SK-N-SH (cell line): ENCODE data around the gene SLC24A1. TPM values are rescaled to one million over a fixed set of nuclear protein-coding genes. Genes with fewer than 3 reads are reported as not detected.

ENCODE experiments used
- CTCF ChIA-PET: fragments of 300-600, 350-600 bp; formaldehyde crosslinking; extraction: SDS; loops from one replicate; lab custom pipeline; 2021; lab: Yijun Ruan, JAX
- POLR2A ChIA-PET: fragments of 350-600 bp; sonication (Branson Sonifier 250); formaldehyde crosslinking; extraction: SDS; loops from one replicate; lab custom pipeline; 2020; ENCODE audit warnings: antibody characterized with exemption, inconsistent platforms; lab: Yijun Ruan, JAX
- DNase-seq: peaks from one replicate; pipeline ENCODE4 v3.0.0; 2012
- H2AFZ ChIP-seq: fragments of 200-600 bp; sonication (generic); 2 replicates; pipeline ENCODE4 v1.8.1; 2016; ENCODE audit warnings: antibody characterized with exemption, mild to moderate bottlenecking, low read depth
- H3F3A ChIP-seq: fragments of 200-600 bp; sonication (generic); replicated peaks from 2 replicates; pipeline ENCODE3; 2016; ENCODE audit warnings: antibody characterized with exemption, mild to moderate bottlenecking; ENCODE audit not compliant: insufficient read depth
- H3K27ac ChIP-seq, 2 experiments: fragments of 200-500 bp in 1 of 2; fragments of 200-600 bp in 1 of 2; sonication (Bioruptor generic) in 1 of 2; sonication (generic), shearing (Covaris generic) in 1 of 2; 2 replicates each; pipeline versions ENCODE4 v1.5.1 to v1.6.1; 2014 to 2016; ENCODE audit warnings: low read depth in 2 of 2, inconsistent platforms in 1 of 2, low read length in 1 of 2, mild to moderate bottlenecking in 1 of 2, mixed read lengths in 1 of 2
- H3K27me3 ChIP-seq: fragments of 200-600 bp; sonication (generic), shearing (Covaris generic); 2 replicates; pipeline ENCODE4 v1.6.1; 2016; ENCODE audit warnings: mixed run types; ENCODE audit not compliant: insufficient read depth
- H3K36me3 ChIP-seq, 2 experiments: fragments of 200-500 bp in 1 of 2; fragments of 200-600 bp in 1 of 2; sonication (Bioruptor generic) in 1 of 2; sonication (generic) in 1 of 2; replicated peaks in 1 of 2; 2 replicates each; pipeline versions ENCODE3 to v1.5.1; 2014 to 2016; ENCODE audit warnings: low read length in 1 of 2, mild to moderate bottlenecking in 1 of 2; ENCODE audit not compliant: insufficient read depth in 2 of 2, control insufficient read depth in 1 of 2
- H3K4me1 ChIP-seq, 2 experiments: fragments of 200-500 bp in 1 of 2; fragments of 200-600 bp in 1 of 2; sonication (Bioruptor generic) in 1 of 2; sonication (generic), shearing (Covaris generic) in 1 of 2; 2 replicates each; pipeline versions ENCODE4 v1.5.1 to v1.6.1; 2014 to 2016; ENCODE audit warnings: low read depth in 1 of 2, low read length in 1 of 2, mixed run types in 1 of 2; ENCODE audit not compliant: insufficient read depth in 2 of 2, control insufficient read depth in 1 of 2
- H3K4me2 ChIP-seq: fragments of 200-600 bp; sonication (generic), shearing (Covaris generic); 2 replicates; pipeline ENCODE4 v1.6.1; 2017; ENCODE audit warnings: mixed run types
- H3K4me3 ChIP-seq, 2 experiments: fragments of 200-500 bp in 1 of 2; fragments of 200-600 bp in 1 of 2; sonication (Bioruptor generic) in 1 of 2; sonication (generic), shearing (Covaris generic) in 1 of 2; 2 replicates each; pipeline versions ENCODE4 v1.5.1 to v1.8.1; 2014 to 2016; ENCODE audit warnings: low read depth in 2 of 2, inconsistent platforms in 1 of 2, low read length in 1 of 2, mild to moderate bottlenecking in 1 of 2, mixed read lengths in 1 of 2, moderate library complexity in 1 of 2
- H3K79me2 ChIP-seq: fragments of 200-600 bp; sonication (generic); 2 replicates; pipeline ENCODE4 v1.8.1; 2017; ENCODE audit warnings: mild to moderate bottlenecking; ENCODE audit not compliant: insufficient read depth
- H3K9ac ChIP-seq: fragments of 200-600 bp; sonication (generic); 2 replicates; pipeline ENCODE4 v1.6.1; 2017; ENCODE audit warnings: mixed run types
- H3K9me2 ChIP-seq: fragments of 200-600 bp; sonication (generic); 2 replicates; pipeline ENCODE4 v1.6.1; 2017; ENCODE audit warnings: mixed run types
- H3K9me3 ChIP-seq: fragments of 200-600 bp; sonication (generic); 2 replicates; pipeline ENCODE4 v1.6.1; 2017; ENCODE audit warnings: mixed run types, mild to moderate bottlenecking, moderate library complexity
- H4K20me1 ChIP-seq: fragments of 200-600 bp; sonication (generic); 2 replicates; pipeline ENCODE4 v1.6.1; 2017; ENCODE audit warnings: mild to moderate bottlenecking, mixed run types; ENCODE audit not compliant: insufficient read depth
- CHD2 ChIP-seq: fragments of 150-350 bp; IDR thresholded peaks from 2 replicates; pipeline ENCODE4 v1.6.1; 2018; ENCODE audit warnings: low read length; ENCODE audit not compliant: partially characterized antibody
- CTCF ChIP-seq: fragments of 200-600 bp; sonication (generic); IDR thresholded peaks from 2 replicates; pipeline ENCODE4 v1.6.1; 2017; ENCODE audit warnings: antibody characterized with exemption, mild to moderate bottlenecking, moderate library complexity
- ELF1 ChIP-seq: IDR thresholded peaks from 2 replicates; pipeline ENCODE4 v1.4.0; 2012
- EZH2phosphoT487 ChIP-seq: fragments of 200-600 bp; sonication (generic); IDR thresholded peaks from 2 replicates; pipeline ENCODE4 v1.6.1; 2017; ENCODE audit warnings: low read depth, mixed run types, mild to moderate bottlenecking, antibody characterized with exemption, moderate library complexity, borderline replicate concordance
- FOXJ3 ChIP-seq: sonication (generic); formaldehyde crosslinking; IDR thresholded peaks from 2 replicates; pipeline ENCODE4 v1.5.1; 2020; ENCODE audit warnings: mild to moderate bottlenecking, missing genetic modification reagents
- FOXM1 ChIP-seq: IDR thresholded peaks from 2 replicates; pipeline ENCODE4 v1.4.0; 2012; ENCODE audit warnings: low read depth, mild to moderate bottlenecking
- GABPA ChIP-seq: IDR thresholded peaks from 2 replicates; pipeline ENCODE4 v1.4.0; 2012; ENCODE audit warnings: low read depth, mild to moderate bottlenecking
- GATA2 ChIP-seq: sonication (generic); formaldehyde crosslinking; IDR thresholded peaks from 2 replicates; pipeline ENCODE4 v1.5.0; 2020; ENCODE audit warnings: mild to moderate bottlenecking, missing genetic modification reagents
- IRF3 ChIP-seq: fragments of 150-350 bp; IDR thresholded peaks from 2 replicates; pipeline ENCODE4 v1.6.1; 2016; ENCODE audit warnings: mild to moderate bottlenecking, low read depth, low read length
- MAX ChIP-seq: IDR thresholded peaks from 2 replicates; pipeline ENCODE4 v1.4.0; 2012; ENCODE audit warnings: low read depth
- MEF2A ChIP-seq: IDR thresholded peaks from 2 replicates; pipeline ENCODE4 v1.4.0; 2012; ENCODE audit warnings: low read depth, borderline replicate concordance
- MXI1 ChIP-seq: IDR thresholded peaks from 2 replicates; pipeline ENCODE4 v1.6.1; 2012; ENCODE audit warnings: mild to moderate bottlenecking, low read depth, low read length, improper control_type of control experiment
- NFIC ChIP-seq: IDR thresholded peaks from 2 replicates; pipeline ENCODE4 v1.4.0; 2012; ENCODE audit warnings: borderline replicate concordance
- NRF1 ChIP-seq: IDR thresholded peaks from 2 replicates; pipeline ENCODE4 v1.6.1; 2012; ENCODE audit warnings: low read depth, mild to moderate bottlenecking, low read length
- RAD21 ChIP-seq: IDR thresholded peaks from 2 replicates; pipeline ENCODE4 v1.6.1; 2012; ENCODE audit warnings: mild to moderate bottlenecking, low read length
- RCOR1 ChIP-seq: fragments of 150-350 bp; IDR thresholded peaks from 2 replicates; pipeline ENCODE4 v1.6.1; 2017; ENCODE audit warnings: antibody characterized with exemption, low read length
- RFX5 ChIP-seq: IDR thresholded peaks from 2 replicates; pipeline ENCODE4 v1.6.1; 2012; ENCODE audit warnings: mild to moderate bottlenecking, improper control_type of control experiment, low read length
- RXRA ChIP-seq: IDR thresholded peaks from 2 replicates; pipeline ENCODE4 v1.4.0; 2012; ENCODE audit warnings: low read depth, mild to moderate bottlenecking, borderline replicate concordance
- SMC3 ChIP-seq: IDR thresholded peaks from 2 replicates; pipeline ENCODE4 v1.6.1; 2012; ENCODE audit warnings: low read depth, low read length, improper control_type of control experiment
- TCF12 ChIP-seq: IDR thresholded peaks from 2 replicates; pipeline ENCODE4 v1.4.0; 2012
- TEAD4 ChIP-seq: IDR thresholded peaks from 2 replicates; pipeline ENCODE4 v1.4.0; 2012; ENCODE audit warnings: mild to moderate bottlenecking, borderline replicate concordance; ENCODE audit not compliant: insufficient read depth
- USF2 ChIP-seq: fragments of 150-350 bp; IDR thresholded peaks from 2 replicates; pipeline ENCODE4 v1.6.1; 2017; ENCODE audit warnings: antibody characterized with exemption, low read length, low read depth, borderline replicate concordance
- YY1 ChIP-seq: IDR thresholded peaks from 2 replicates; pipeline ENCODE4 v1.4.0; 2012; ENCODE audit warnings: low read depth, mild to moderate bottlenecking
- WGBS: methylation state at CpG from one replicate; pipeline ENCODE4 v1.1.6; 2017; ENCODE audit warnings: low lambda C conversion rate; 5-methylcytosine and 5-hydroxymethylcytosine counted together
- polyA plus RNA-seq, 3 experiments: library from polyadenylated mRNA; depleted of rRNA; stranded (reverse); fragments of >200 nt; gene quantifications; 2 replicates each; pipeline ENCODE4 v1.2.3, GENCODE V29; 2012

SLC24A1 gene
- polyA plus RNA-seq, 1 of the 3 experiments (the other 2 are of a cell fraction) = 7.7 TPM

- TF ChIP-seq ELF1 = no peak
- no peak for TF ChIP-seq GABPA
Observed at GRCh38 chr15:65659502-65660052, 37.8 kb downstream of the SLC24A1 start (continued).

GRCh38 chr15:65660927-65661326 is 39.2 kb downstream of the SLC24A1 start:
- H3K4me3 ChIP-seq = no peak overlapping the region
- 88% methylated on average over 2 of the region's 2 CpGs for WGBS
- CTCF ChIA-PET = interaction anchor here (0.9 to 1.5 kb wide), 5 partner anchors 16 to 259 kb away, joined by 3 to 4 read pairs (median 3); no protein-coding TSS in a partner anchor
- TF ChIP-seq MEF2A = no peak
- TF ChIP-seq NFIC = no peak
- no peak for TF ChIP-seq CTCF
- no peak for TF ChIP-seq GATA2
- TF ChIP-seq EZH2phosphoT487 = no peak
- no peak for TF ChIP-seq FOXM1
- H3K79me2 ChIP-seq = no peaks in the 10 kb centered on the region
- no peak overlapping the region for H3K27ac ChIP-seq
- H3K9ac ChIP-seq = no peak overlapping the region
- H3F3A ChIP-seq = peaks cover 10% of the 10 kb centered on the region
- peaks cover 5 to 29% of the 10 kb centered on the region in 2 experiments for H3K36me3 ChIP-seq
- POLR2A ChIA-PET = no interaction called here
- no peaks in the 10 kb centered on the region for H3K9me3 ChIP-seq
- H3K9me2 ChIP-seq = no peaks in the 10 kb centered on the region
- peaks cover 0 to 1% of the 10 kb centered on the region in 2 experiments; a peak in 2 of 4 replicates for H3K4me1 ChIP-seq
- DNase-seq = no peak
- no peak overlapping the region for H2AFZ ChIP-seq
- H3K27me3 ChIP-seq = no peaks in the 10 kb centered on the region
- H3K4me2 ChIP-seq = no peak overlapping the region
- no peaks in the 10 kb centered on the region for H4K20me1 ChIP-seq

GRCh38 chr15:65663521-65663920 is 41.8 kb downstream of the SLC24A1 start:
- CTCF ChIA-PET = interaction anchor here (1.4 to 2.1 kb wide), 3 partner anchors 24 to 161 kb away, joined by 3 to 12 read pairs (median 7); no protein-coding TSS in a partner anchor
- Histone ChIP-seq H3K36me3 (peaks cover 5 to 32% of the 10 kb centered on the region in 2 experiments), H3K4me1 (no peaks in the 10 kb centered on the region; a peak in 1 of 4 replicates), H3K9me3 (no peaks in the 10 kb centered on the region), H3F3A (peaks cover 13% of the 10 kb centered on the region), H3K9ac (no peak overlapping the region), H3K4me3 (no peak overlapping the region), H4K20me1 (no peaks in the 10 kb centered on the region), H3K9me2 (no peaks in the 10 kb centered on the region), H3K27ac (no peak overlapping the region), H3K4me2 (no peak overlapping the region), H2AFZ (no peak overlapping the region), H3K79me2 (no peaks in the 10 kb centered on the region), H3K27me3 (no peaks in the 10 kb centered on the region)
- 88% methylated on average over 3 of the region's 3 CpGs for WGBS
- POLR2A ChIA-PET = interaction anchor here (0.7 kb wide), 1 partner anchor 153 kb away, joined by 6 read pairs; no protein-coding TSS in a partner anchor
- no peak for DNase-seq
- TF ChIP-seq RAD21 (no peak), SMC3 (no peak), FOXM1 (no peak), RCOR1 (no peak), YY1 (no peak), MAX (no peak), TEAD4 (no peak), RFX5 (no peak), NRF1 (no peak), CHD2 (no peak), RXRA (no peak), IRF3 (no peak), FOXJ3 (no peak), GATA2 (no peak), TCF12 (no peak), USF2 (no peak), GABPA (no peak), MXI1 (no peak)
